Spleen (tissue), 11 donors: ENCODE results near the gene MMP2. TPM values are rescaled to one million over a fixed set of nuclear protein-coding genes. Genes with fewer than 3 reads are reported as not detected.

Source experiments
- DNase-seq: peaks from one replicate; pipeline ENCODE4 v3.0.0-alpha.2; 2020
- H3K27ac ChIP-seq, 8 donors: fragments of 200-600 bp; sonication (generic) in 7 of 8; 1 replicate in 4 of 8; 2 replicates in 4 of 8; pipeline versions ENCODE4 v1.5.0 to v1.8.0; 2016 to 2021; ENCODE audit warnings: inconsistent platforms in 4 of 8, mild to moderate bottlenecking in 4 of 8, moderate library complexity in 1 of 8
- H3K27me3 ChIP-seq, 7 donors: fragments of 200-600 bp; sonication (generic) in 6 of 7; replicated peaks in 1 of 7; 1 replicate in 4 of 7; 2 replicates in 3 of 7; pipeline versions ENCODE4 v1.5.0 to v1.8.0; 2016 to 2021; ENCODE audit warnings: inconsistent platforms in 3 of 7, mild to moderate bottlenecking in 1 of 7
- H3K36me3 ChIP-seq, 6 donors: fragments of 200-600 bp; sonication (generic) in 5 of 6; 1 replicate in 4 of 6; 2 replicates in 2 of 6; pipeline versions ENCODE4 v1.5.0 to v1.8.0; 2016 to 2021; ENCODE audit warnings: inconsistent platforms in 2 of 6
- H3K4me1 ChIP-seq, 6 donors: fragments of 200-600 bp; sonication (generic) in 5 of 6; 1 replicate in 3 of 6; 2 replicates in 3 of 6; pipeline versions ENCODE4 v1.5.0 to v1.8.0; 2016 to 2021; ENCODE audit warnings: inconsistent platforms in 3 of 6
- H3K4me3 ChIP-seq, 8 donors: fragments of 200-600 bp; sonication (generic) in 7 of 8; 1 replicate in 4 of 8; 2 replicates in 4 of 8; pipeline versions ENCODE4 v1.5.0 to v1.8.0; 2016 to 2021; ENCODE audit warnings: inconsistent platforms in 4 of 8, mild to moderate bottlenecking in 4 of 8, moderate library complexity in 2 of 8
- H3K9me3 ChIP-seq, 8 donors: fragments of 200-600 bp; sonication (generic) in 7 of 8; 1 replicate in 4 of 8; 2 replicates in 4 of 8; pipeline versions ENCODE4 v1.5.0 to v1.8.0; 2016 to 2021; ENCODE audit warnings: inconsistent platforms in 4 of 8
- CTCF ChIP-seq, 11 experiments: fragments of 200-600 bp in 7 of 11; fragments of 450-650 bp in 4 of 11; sonication (generic) in 4 of 11; IDR thresholded peaks in 8 of 11; conservative IDR thresholded peaks in 3 of 11; 1 replicate in 7 of 11; 2 replicates in 4 of 11; pipeline versions ENCODE4 v1.4.0 to v1.8.0; 2016 to 2021; ENCODE audit warnings: antibody characterized with exemption in 11 of 11, inconsistent platforms in 4 of 11, mild to moderate bottlenecking in 1 of 11
- POLR2A ChIP-seq, 3 donors: fragments of 450-650 bp; IDR thresholded peaks; one replicate each; pipeline ENCODE4 v1.5.1; 2017; ENCODE audit warnings: antibody characterized with exemption in 3 of 3, mild to moderate bottlenecking in 1 of 3
- POLR2AphosphoS5 ChIP-seq, 3 donors: sonication (generic); formaldehyde crosslinking; IDR thresholded peaks; one replicate each; pipeline ENCODE4 v1.5.1; 2017; ENCODE audit warnings: antibody characterized with exemption in 3 of 3
- WGBS, 5 donors: extraction: QIAGEN DNeasy Blood & Tissue Kit in 3 of 5; methylation state at CpG; one replicate each; pipeline versions ENCODE4 v1.1.5 to v1.1.7; 2013 to 2018; 5-methylcytosine and 5-hydroxymethylcytosine counted together
- intact Hi-C: fragments of 100-400 bp; cut with DNase I; formaldehyde crosslinking; loops from one replicate; pipeline ENCODE4 v1.15.0; 2023; ENCODE audit warnings: low total_unique reads
- polyA plus RNA-seq, 3 donors: library from polyadenylated mRNA; stranded (reverse); fragments of 200-250 nt; gene quantifications; one replicate each; pipeline ENCODE4 v1.2.1, GENCODE V29; 2013
- total RNA-seq, 7 donors: library from RNA; depleted of rRNA in 3 of 7; stranded (reverse); fragments of >200 nt in 3 of 7; fragmentation: NEBNext Ultra II Directional in 4 of 7; extraction: Animal tissue kit (Norgen Biotek cat#: 25700) in 4 of 7; gene quantifications; one replicate each; pipeline versions ENCODE4 v1.1.0 to v1.2.1, GENCODE V29; 2016 to 2021
- donor health status: healthy with polysubstance abuse.
- donor health status: DM: no; HTN: no; CAD: no; lungs with moderate emphysema.
- donor health status: DM: no; HTN: no; CAD: no.
- donor health status: Bipolar disorder and iron deficiency.
- donor health status: healthy.
- donor health status: DM: no; HTN: no; CAD: no.
- donor health status: DM: yes; HTN: yes; CAD: no.

MMP2 gene
- total and polyA plus RNA-seq, 10 donors: 5.0 to 162 (median 51.3) TPM

GRCh38 chr16:55447231-55447630 lies 31.8 kb upstream of the MMP2 start:
- Histone ChIP-seq H3K27me3 (no peaks in the 10 kb centered on the region), H3K4me3 (no peak overlapping the region), H3K4me1 (peaks cover 0 to 24% (median 0%) of the 10 kb centered on the region in 6 donors), H3K9me3 (no peaks in the 10 kb centered on the region), H3K36me3 (no peaks in the 10 kb centered on the region), H3K27ac (no peak overlapping the region)
- intact Hi-C loops: no loop called here
- DNase-seq: no peak
- TF ChIP-seq POLR2A (IDR thresholded peaks at IDR 0.05): no peak
- no peak for TF ChIP-seq POLR2AphosphoS5 (IDR thresholded peaks at IDR 0.05)
- no peak for TF ChIP-seq CTCF (IDR thresholded peaks at IDR 0.05 in 8 of 11, conservative IDR thresholded peaks at IDR 0.05 in 3 of 11)
- 89 to 95% (median 92%) methylated on average over 12 of the region's 12 CpGs for WGBS, 5 donors

- intact Hi-C loops: no loop called here
Observed at GRCh38 chr16:55452996-55453395, 26.0 kb upstream of the MMP2 start.

GRCh38 chr16:55453909-55454308 lies 25.1 kb upstream of the MMP2 start:
- Histone ChIP-seq H3K9me3 (no peaks in the 10 kb centered on the region), H3K27me3 (no peaks in the 10 kb centered on the region), H3K36me3 (no peaks in the 10 kb centered on the region), H3K4me1 (no peaks in the 10 kb centered on the region), H3K4me3 (no peak overlapping the region), H3K27ac (no peak overlapping the region)
- WGBS, 5 donors: 46 to 67% (median 60%) methylated on average over 2 of the region's 2 CpGs
- DNase-seq: no peak
- intact Hi-C loops: no loop called here
- TF ChIP-seq CTCF (IDR thresholded peaks at IDR 0.05 in 8 of 11, conservative IDR thresholded peaks at IDR 0.05 in 3 of 11): no peak

More at GRCh38 chr16:55452996-55453395, 26.0 kb upstream of the MMP2 start:
- TF ChIP-seq POLR2AphosphoS5 (IDR thresholded peaks at IDR 0.05): no peak
- TF ChIP-seq POLR2A (IDR thresholded peaks at IDR 0.05): no peak
- TF ChIP-seq CTCF (IDR thresholded peaks at IDR 0.05 in 8 of 11, conservative IDR thresholded peaks at IDR 0.05 in 3 of 11): no peak
- no peak overlapping the region for H3K27ac ChIP-seq
- H3K9me3 ChIP-seq: no peaks in the 10 kb centered on the region
- DNase-seq: no peak
- H3K4me3 ChIP-seq: no peak overlapping the region
- WGBS, 5 donors: 83 to 88% (median 85%) methylated on average over 2 of the region's 2 CpGs
- no peaks in the 10 kb centered on the region for H3K27me3 ChIP-seq
- H3K4me1 ChIP-seq: no peaks in the 10 kb centered on the region
- H3K36me3 ChIP-seq: no peaks in the 10 kb centered on the region

- Histone ChIP-seq H3K4me1 (no peaks in the 10 kb centered on the region), H3K36me3 (no peaks in the 10 kb centered on the region), H3K27me3 (no peaks in the 10 kb centered on the region), H3K27ac (no peak overlapping the region), H3K4me3 (no peak overlapping the region), H3K9me3 (no peaks in the 10 kb centered on the region)
- TF ChIP-seq POLR2A (IDR thresholded peaks at IDR 0.05) (no peak), POLR2AphosphoS5 (IDR thresholded peaks at IDR 0.05) (no peak), CTCF (IDR thresholded peaks at IDR 0.05 in 8 of 11, conservative IDR thresholded peaks at IDR 0.05 in 3 of 11) (no peak)
- 60 to 93% (median 81%) methylated on average over 6 of the region's 6 CpGs for WGBS, 5 donors
- DNase-seq: no peak
- intact Hi-C loops: no loop called here
Observed at GRCh38 chr16:55454861-55455260, 24.1 kb upstream of the MMP2 start.
